HG03565 (cell line): ENCODE measurements around the gene JCHAIN.
A peak's percentile ranks its signal among the peaks of the same experiment; 100 is the strongest.
"Not testable (repeated sequence)": the region's sequence is repeated elsewhere in the genome, so short reads cannot be mapped to it uniquely, and the experiment has no call there.

ENCODE experiments used
- ATAC-seq: cut with Tn5 transposase; IDR thresholded peaks from one replicate; pipeline ENCODE4 v1.9.1; 2021; ENCODE audit warnings: mild to moderate bottlenecking, moderate library complexity; ENCODE audit not compliant: unreplicated experiment

Gene JCHAIN

GRCh38 chr4:70691661-70692060, 25.4 kb upstream of the JCHAIN start:
- ATAC-seq: no peak

- no peak for ATAC-seq
Observed at GRCh38 chr4:70688795-70689231, 22.5 kb upstream of the JCHAIN start.

- peak; percentile 91 for ATAC-seq
Observed at GRCh38 chr4:70687821-70688794, 21.8 kb upstream of the JCHAIN start, which contains the start of gene UTP3. Gene UTP3, plus strand, starts transcription at chr4:70688532. Its CDS starts 146 bp downstream, at chr4:70688678.

- no peak for ATAC-seq
Observed at GRCh38 chr4:70687392-70687791, 21.1 kb upstream of the JCHAIN start.

- ATAC-seq: not testable (repeated sequence)
Observed at GRCh38 chr4:70682142-70682541, 15.8 kb upstream of the JCHAIN start.

DNA sequence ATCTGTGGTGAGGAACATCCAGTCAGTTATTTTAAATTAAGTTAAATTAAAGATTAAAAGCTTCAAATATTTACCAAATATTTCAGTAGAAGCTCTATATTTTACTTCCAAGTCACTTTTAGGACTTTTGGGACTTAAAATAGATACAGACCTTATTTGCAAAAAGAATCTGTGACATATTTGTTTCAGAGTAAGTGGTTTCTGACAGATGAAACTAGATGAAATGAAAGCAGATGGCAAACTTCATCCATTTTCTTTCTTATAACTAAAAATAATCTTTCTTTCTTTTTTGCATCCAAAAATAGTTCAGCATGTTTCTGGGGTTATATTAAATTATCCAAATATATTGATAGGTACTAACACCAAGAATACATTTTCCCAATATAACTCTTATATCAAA, 15.4 kb upstream of the JCHAIN start:
- ATAC-seq: peak; percentile 41

- no peak for ATAC-seq
Observed at GRCh38 chr4:70680934-70681333, 14.6 kb upstream of the JCHAIN start.

DNA sequence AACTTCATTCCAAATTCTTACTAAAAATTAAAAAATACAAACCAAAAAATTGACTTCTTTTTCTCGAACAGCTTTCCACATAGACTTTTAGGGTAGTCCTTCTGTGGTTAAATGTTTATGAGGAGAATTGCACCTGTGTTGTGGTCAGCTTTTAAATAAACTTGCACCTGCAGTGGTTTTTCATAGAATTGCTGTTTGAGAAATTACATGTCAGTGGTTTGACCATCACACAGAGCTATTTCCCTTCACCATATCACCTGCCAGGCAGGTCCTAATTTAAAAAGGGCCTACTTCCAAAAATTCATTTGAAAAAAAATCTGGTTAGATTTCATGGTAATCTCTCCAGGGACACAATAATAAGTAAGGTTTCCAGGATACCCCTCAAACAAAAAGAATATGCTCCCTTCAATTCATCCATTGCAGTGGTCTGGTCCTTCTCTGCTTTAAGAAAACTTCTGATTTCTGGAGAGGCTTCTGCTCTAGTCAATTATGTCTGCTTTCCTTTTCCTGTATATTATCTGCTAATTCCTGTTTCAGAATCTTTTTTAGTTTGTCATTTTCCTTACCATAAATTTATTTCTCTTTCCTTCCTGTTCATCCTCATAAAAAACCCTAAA, 12.2 kb upstream of the JCHAIN start:
- ATAC-seq: peak; percentile 83

GRCh38 chr4:70676554-70677090, 10.3 kb upstream of the JCHAIN start:
- no peak for ATAC-seq

- no peak for ATAC-seq
Observed at GRCh38 chr4:70674731-70675130, 8.4 kb upstream of the JCHAIN start.

DNA sequence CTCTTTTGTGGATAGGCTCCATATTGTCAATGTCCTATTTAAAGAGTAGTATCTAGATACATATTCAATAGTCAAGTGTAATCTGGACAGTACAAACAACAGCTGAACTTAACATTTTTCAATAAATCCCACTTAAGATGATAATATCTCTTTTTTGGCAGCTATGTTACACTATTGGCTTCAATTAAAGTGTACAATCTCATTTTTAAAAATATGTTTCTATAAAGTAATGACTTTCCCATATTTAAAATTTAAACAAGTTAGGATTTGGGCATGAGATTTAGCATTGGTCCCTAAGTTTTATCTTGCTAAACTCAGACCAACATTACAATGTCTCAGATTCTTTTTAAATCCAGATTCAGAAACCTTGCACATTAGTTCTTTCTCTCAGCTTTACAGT, 7.9 kb upstream of the JCHAIN start:
- no peak for ATAC-seq

- ATAC-seq: no peak
Observed at GRCh38 chr4:70671091-70671490, 4.8 kb upstream of the JCHAIN start.

GRCh38 chr4:70670332-70671014, 4.2 kb upstream of the JCHAIN start:
- ATAC-seq: no peak

- ATAC-seq: no peak
Observed at GRCh38 chr4:70667740-70668535, 1.6 kb upstream of the JCHAIN start.

DNA sequence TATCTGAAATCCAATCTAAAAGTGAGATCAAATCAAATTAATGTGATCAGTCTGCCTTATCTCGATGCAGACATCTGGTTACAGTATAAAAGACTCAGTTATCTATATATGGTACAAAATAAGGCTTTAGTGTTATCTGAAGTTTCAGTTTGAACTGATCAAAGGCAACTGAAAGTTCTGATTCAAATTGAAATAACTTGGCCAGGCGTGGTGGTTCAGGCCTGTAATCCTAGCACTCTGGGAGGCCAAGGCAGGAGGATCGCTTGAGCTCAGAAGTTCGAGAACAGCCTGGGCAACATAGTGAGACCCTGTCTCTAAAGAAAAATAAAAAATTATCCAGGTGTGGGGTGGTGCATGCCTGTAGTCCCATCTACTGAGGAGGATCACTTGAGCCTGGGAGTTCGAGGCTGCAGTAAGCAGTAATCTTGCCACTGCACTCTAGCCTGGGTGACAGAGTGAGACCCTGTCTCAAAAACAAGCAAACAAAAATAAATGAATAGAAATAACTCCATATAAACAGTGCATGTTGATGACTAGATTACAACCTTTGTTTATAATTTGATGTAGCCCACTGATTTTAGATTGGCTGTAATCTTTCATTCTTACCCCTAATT, 4.9 kb downstream of the JCHAIN start:
- peak; percentile 75 for ATAC-seq

GRCh38 chr4:70660106-70660505, 6.2 kb downstream of the JCHAIN start:
- no peak for ATAC-seq

DNA sequence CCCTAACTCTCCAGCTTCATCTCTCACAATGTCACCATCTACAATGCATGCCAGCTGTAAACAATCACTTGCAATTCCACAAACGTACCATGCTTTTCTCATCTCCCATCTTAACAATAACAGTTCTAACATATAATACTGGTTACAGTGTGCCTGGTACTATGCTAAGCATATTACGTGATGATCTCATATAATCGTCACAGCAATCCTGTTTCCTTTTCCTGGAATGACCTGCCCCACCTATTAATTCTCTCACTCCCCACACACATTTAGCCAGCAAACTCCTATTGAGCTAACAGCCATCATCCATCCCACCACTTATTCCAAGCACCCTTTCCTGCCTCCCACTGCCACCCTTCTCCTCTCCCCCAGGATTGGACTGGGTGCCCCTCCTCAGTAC, 7.9 kb downstream of the JCHAIN start:
- ATAC-seq: no peak

- ATAC-seq: no peak
Observed at GRCh38 chr4:70657326-70657725, 9.0 kb downstream of the JCHAIN start.

DNA sequence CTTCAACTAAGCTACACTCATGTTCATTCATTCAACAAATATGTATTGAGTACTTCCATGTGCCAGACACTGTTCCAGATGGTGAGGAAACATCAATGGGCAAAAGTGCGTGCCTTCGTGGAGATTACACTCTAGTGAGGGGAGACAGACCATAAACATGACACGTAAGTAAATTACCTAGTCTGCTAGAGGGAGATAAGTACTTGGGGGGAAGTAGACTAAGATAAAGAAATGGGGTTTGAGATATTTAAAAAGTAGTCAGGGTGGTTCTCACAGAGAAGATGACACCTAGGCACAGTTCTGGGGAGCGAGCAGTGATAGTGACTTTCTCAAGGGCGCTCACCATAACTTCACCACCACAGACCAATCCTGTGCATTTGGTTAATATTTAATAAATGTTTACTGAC, 11.7 kb downstream of the JCHAIN start:
- ATAC-seq: no peak
